ENCODE data around the gene NLRP11.
"Not testable (repeated sequence)": the region's sequence is repeated elsewhere in the genome, so short reads cannot be mapped to it uniquely, and the experiment has no call there.

Gene NLRP11

DNA sequence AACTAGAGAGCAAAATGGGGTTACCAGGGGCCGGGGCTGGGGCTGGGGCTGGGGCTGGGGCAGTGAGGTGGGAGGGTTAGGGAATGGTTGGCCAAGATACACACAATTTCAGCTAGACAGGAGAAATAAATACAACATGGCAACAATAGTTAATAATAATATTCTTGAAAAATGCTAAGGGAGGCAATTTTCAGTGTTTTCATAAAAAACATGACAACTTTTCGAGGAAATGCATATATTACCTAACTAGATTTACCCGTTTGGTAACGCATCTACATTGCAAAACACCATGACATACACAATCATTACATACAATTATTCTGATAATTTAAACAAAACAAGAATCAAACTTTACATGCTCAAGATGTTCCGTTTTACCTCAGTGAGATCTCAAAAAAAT lies 50.7 kb downstream of the NLRP11 start:
- DNase-seq (ENCODE audit: low read depth in 2 of 2, low spot score in 1 of 2), result no peak

DNA sequence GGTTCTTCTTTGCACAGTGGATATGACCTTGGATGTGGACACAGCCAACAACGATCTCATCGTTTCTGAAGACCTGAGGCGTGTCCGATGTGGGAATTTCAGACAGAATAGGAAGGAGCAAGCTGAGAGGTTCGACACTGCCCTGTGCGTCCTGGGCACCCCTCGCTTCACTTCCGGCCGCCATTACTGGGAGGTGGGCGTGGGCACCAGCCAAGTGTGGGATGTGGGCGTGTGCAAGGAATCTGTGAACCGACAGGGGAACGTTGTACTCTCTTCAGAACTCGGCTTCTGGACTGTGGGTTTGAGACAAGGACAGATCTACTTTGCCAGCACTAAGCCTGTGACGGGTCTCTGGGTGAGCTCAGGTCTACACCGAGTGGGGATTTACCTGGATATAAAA lies 53.5 kb downstream of the NLRP11 start:
- DNase-seq (ENCODE audit: low read depth in 2 of 2, low spot score in 1 of 2), result no peak

DNA sequence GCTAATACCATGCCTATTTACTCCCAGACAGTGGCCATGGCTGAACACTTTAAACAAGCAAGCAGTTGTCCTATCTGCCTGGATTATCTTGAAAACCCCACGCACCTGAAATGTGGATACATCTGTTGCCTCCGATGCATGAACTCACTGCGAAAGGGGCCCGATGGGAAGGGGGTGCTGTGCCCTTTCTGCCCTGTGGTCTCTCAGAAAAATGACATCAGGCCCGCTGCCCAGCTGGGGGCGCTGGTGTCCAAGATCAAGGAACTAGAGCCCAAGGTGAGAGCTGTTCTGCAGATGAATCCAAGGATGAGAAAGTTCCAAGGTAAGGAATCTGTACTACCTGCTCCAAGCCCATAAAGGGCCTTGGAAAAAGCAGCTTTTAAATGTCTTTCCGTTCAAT lies 54.3 kb downstream of the NLRP11 start:
- no peak for DNase-seq (ENCODE audit: low read depth in 2 of 2, low spot score in 1 of 2)

DNA sequence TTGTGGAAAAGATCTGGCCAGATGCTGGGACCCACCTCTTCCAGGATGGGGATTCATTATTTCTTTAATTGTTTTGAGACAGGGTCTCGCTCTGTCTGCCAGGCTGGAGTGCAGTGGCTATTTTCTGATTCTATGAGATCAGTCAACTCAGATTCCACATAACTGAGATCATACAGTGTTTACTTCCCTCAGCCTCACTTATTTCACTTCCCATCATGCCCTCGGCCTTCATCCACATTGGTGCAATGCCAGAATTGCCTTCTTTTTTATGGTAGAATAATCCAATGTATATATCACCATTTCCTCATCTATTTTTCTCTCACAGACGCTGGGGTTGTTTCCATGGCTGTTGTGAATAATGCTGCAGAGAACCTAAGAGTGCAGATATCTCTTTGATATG lies 62.2 kb downstream of the NLRP11 start:
- DNase-seq (ENCODE audit: low read depth in 2 of 2, low spot score in 1 of 2), result not testable (repeated sequence)

DNA sequence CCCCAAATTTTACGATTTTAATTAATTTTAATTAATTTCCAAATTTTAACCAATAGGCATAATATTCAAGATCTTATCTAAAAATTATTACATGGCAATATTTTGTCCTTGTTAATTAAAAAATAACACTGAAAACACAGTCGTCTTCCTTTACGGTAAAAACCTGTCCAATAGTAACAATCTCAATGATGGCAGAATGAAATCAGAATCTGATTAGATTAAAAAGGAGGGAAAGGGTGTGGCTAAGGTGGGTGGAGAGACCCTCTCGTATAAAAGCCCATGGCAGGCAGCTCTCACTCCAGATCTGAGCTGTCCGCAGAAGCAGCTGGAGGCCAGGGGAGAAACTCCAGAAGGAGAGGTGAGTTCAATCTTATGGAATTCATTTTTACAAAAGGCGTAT lies 63.0 kb downstream of the NLRP11 start, which contains the start of gene RFPL4AL1:
TSS of gene RFPL4AL1 (plus strand) at position 301 of the 400 bp plus-strand sequence. CDS start 2,687 bp downstream, outside the sequence.
- DNase-seq (ENCODE audit: low read depth in 2 of 2, low spot score in 1 of 2), result not testable (repeated sequence)

DNA sequence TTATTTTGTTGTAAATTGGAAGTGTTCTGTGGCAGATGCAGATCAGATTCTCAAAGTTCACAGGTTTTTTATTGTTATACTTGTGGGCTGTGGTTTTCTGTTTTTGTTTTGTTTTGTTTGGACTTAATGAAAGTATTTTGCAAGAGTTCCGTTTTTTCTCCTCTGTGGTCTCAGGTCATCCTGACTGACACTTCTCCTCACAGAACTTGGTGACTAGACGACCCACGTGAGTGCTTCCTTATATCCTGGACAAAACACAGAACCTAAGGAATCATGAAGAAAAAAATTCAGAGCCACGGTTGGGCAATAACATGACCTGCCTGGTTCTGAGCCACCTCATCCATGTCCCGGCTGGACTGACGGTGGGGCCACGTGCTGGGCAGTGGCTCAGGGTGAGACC lies 65.3 kb downstream of the NLRP11 start:
- no peak for DNase-seq (ENCODE audit: low read depth in 2 of 2, low spot score in 1 of 2)

DNA sequence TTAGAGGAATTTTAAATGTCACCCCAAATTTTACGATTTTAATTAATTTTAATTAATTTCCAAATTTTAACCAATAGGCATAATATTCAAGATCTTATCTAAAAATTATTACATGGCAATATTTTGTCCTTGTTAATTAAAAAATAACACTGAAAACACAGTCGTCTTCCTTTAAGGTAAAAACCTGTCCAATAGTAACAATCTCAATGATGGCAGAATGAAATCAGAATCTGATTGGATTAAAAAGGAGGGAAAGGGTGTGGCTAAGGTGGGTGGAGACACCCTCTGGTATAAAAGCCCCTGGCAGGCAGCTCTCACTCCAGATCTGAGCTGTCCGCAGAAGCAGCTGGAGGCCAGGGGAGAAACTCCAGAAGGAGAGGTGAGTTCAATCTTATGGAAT lies 73.0 kb downstream of the NLRP11 start, which contains the start of gene RFPL4A:
TSS of gene RFPL4A (plus strand) at position 301 of the 400 bp plus-strand sequence. CDS start 2,704 bp downstream, outside the sequence.
- DNase-seq (ENCODE audit: low read depth in 2 of 2, low spot score in 1 of 2), result not testable (repeated sequence)

DNA sequence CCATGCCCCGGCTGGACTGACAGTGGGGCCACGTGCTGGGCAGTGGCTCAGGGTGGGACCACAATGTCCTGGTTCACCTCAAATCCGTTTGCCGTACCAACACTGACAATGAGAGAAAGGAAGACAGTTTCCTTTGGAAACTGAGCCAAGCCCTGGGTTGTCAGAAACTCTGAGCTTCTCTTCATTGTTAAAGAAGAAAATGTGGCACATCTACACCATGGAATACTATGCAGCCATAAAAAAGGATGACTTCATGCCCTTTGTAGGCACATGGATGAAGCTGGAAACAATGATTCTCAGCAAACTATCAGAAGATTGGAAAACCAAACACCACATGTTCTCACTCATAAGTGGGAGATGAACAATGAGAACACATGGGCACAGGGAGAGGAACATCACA lies 75.0 kb downstream of the NLRP11 start:
- not testable (repeated sequence) for DNase-seq (ENCODE audit: low read depth in 2 of 2, low spot score in 1 of 2)

DNA sequence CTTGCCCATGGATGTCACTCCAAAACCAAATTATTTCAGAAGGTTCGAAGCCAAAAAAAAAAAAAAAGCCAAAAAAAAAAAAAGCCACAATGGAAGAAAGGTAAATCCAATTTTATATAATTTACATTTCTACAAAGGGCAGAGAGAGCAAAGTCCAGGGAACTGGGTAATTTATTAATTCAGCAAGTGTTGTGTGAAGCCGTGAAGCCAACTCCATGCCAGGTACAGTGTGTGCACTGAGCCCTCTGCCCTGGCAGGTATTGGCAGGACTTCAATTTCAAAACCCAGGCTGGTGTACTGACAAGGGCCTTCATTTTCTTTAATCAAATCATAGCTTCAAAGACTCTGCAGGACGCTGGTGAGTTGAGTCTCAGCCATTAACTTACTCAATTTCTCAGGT lies 78.4 kb downstream of the NLRP11 start:
- no peak for DNase-seq (ENCODE audit: low read depth in 2 of 2, low spot score in 1 of 2)

DNA sequence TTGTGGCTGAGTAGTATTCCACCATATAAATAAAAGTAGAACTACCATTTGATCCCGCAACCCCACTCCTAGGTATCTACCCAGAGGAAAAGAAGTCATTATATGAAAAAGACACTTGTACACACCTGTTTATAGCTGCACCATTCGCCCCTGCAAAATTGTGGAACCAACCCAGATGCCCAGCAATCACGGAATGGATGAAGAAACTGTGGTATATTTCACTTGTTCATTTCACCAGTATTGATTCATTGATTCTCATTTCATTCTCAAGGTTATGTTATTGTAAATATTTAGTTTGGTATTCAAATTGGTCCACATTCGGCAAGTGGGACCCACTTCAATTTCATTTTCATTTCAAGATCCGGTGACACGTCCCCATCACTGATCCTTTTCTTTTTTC lies 81.1 kb downstream of the NLRP11 start:
- no peak for DNase-seq (ENCODE audit: low read depth in 2 of 2, low spot score in 1 of 2)

DNA sequence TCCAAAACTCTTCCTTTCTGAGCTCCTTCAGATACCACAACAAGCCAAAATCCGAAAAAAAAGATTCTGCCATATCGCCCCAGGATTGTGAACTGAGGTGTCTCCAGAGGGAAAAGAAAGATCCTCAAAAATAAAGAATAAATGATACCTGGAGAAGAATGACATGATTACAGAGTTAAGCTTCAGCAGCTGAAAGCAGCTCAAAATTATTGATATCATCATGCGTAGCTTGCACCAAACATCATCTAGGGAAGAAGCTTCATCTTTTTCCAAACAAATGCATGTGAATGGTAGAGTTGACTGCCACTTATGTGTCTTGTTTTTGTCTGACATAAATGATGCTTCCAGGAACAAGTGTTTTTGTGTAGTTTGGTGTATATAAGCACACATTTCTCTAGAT lies 93.5 kb downstream of the NLRP11 start, which contains the start of gene NLRP9:
TSS of gene NLRP9 (minus strand) at position 101 of the 400 bp plus-strand sequence. CDS start at position 73, 28 bp downstream.
- no peak for DNase-seq (ENCODE audit: low read depth in 2 of 2, low spot score in 1 of 2)

Measured in stimulated activated CD8-positive, alpha-beta memory T cell treated with anti-CD3 and anti-CD28 coated beads, Interleukin-4, amount 100 ng/mL, for 4 hours (primary cell).